Muscle layer of duodenum (tissue), 2 donors: Measurements from ENCODE around the gene EMD.
A peak's percentile ranks its signal among the peaks of the same experiment; 100 is the strongest.

ENCODE experiments used
- H3K27ac ChIP-seq: one replicate; pipeline ENCODE4 v1.7.0; 2013; ENCODE audit warnings: mild to moderate bottlenecking, low read length
- H3K27me3 ChIP-seq: one replicate; pipeline ENCODE4 v1.7.0; 2013; ENCODE audit warnings: low read depth, mild to moderate bottlenecking, control low read depth, low read length
- H3K36me3 ChIP-seq, 2 donors: one replicate each; pipeline ENCODE4 v1.7.0; 2013; ENCODE audit warnings: low read length in 2 of 2, control low read depth in 1 of 2, mild to moderate bottlenecking in 1 of 2; ENCODE audit not compliant: insufficient read depth in 2 of 2, control insufficient read depth in 1 of 2
- H3K4me1 ChIP-seq, 2 donors: one replicate each; pipeline ENCODE4 v1.7.0; 2013; ENCODE audit warnings: low read length in 2 of 2, mild to moderate bottlenecking in 2 of 2, control low read depth in 1 of 2, moderate library complexity in 1 of 2; ENCODE audit not compliant: insufficient read depth in 2 of 2, control insufficient read depth in 1 of 2
- H3K4me3 ChIP-seq, 2 donors: one replicate each; pipeline ENCODE4 v1.7.0; 2013; ENCODE audit warnings: low read length in 2 of 2, low read depth in 1 of 2, mild to moderate bottlenecking in 1 of 2
- H3K9me3 ChIP-seq, 2 donors: one replicate each; pipeline ENCODE4 v1.7.0; 2013; ENCODE audit warnings: low read length in 2 of 2, control low read depth in 1 of 2, mild to moderate bottlenecking in 1 of 2; ENCODE audit not compliant: control insufficient read depth in 1 of 2
- donor health status: healthy.

The EMD gene

DNA sequence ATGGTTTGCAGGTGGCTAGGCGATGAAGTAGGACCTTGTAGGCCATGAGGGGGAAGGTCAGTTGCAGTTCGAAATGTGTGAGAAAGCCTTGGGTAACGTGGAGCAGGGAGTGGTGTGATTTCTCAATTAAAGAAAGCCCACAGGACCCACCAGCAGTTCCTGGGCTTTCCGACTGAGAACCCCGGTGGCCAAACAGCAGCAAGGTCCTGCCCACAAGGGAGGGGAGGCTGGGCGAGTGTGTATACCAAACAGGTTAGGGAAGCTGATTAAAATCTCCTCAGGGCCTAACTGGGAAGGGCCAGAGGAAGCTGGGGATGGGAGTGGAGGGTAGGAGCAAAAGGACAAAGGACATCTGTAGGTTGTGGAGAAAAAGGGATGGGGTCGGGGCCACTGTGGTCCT, 51.8 kb downstream of the EMD start:
- Histone ChIP-seq H3K27me3 (no peaks in the 10 kb centered on the region), H3K4me3 (no peak overlapping the region), H3K36me3 (peaks cover 8 to 23% of the 10 kb centered on the region in 2 donors), H3K27ac (peak overlapping the region; percentile 16), H3K4me1 (peaks cover 0 to 24% of the 10 kb centered on the region in 2 donors), H3K9me3 (no peaks in the 10 kb centered on the region)
